HG02840 (cell line): Measurements from ENCODE around the gene RAD51.

Experiments used
- ATAC-seq: cut with Tn5 transposase; IDR thresholded peaks from one replicate; pipeline ENCODE4 v1.9.1; 2021; ENCODE audit warnings: mild to moderate bottlenecking, moderate library complexity, moderate number of reproducible peaks; ENCODE audit not compliant: unreplicated experiment, low FRiP score

Gene RAD51

DNA sequence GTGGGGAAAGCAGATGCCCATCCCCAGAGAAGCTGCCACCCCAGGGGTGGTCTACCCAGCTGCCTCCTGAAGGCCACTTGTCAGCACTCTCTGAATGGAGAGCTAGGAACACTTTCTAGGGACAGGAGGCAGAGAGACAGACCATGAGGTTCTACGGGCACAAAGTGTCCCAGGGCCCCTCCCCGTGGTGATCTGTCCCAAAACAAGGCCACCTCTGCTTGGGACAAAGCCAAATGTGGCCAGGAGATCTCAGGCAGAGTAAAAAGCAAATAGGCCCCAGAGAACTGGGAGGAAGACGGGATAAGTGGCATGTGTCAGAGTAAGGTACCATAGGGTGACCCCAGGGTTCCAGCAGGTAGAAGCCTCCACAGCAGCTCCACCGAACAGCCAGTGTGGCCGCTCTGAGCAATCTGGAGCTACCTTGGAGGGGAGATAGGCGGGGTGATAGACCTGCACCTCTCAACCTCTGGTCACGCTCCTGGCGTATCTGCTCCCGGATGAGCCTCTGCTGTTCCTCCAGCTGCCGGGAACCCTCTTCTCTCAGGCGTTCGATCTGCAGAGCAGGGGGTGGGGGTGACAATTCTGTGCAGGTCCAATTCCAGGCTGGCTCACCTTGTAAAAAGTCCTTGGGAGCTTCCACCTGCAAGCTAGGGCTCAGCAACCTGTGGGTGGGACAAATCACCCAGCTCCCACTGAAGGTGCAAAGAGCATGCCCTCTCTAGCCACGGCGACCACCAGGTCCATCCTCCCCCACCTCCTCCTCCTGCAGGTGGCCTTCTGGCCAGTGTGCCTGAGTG, 81.0 kb downstream of the RAD51 start:
- ATAC-seq, result no peak

DNA sequence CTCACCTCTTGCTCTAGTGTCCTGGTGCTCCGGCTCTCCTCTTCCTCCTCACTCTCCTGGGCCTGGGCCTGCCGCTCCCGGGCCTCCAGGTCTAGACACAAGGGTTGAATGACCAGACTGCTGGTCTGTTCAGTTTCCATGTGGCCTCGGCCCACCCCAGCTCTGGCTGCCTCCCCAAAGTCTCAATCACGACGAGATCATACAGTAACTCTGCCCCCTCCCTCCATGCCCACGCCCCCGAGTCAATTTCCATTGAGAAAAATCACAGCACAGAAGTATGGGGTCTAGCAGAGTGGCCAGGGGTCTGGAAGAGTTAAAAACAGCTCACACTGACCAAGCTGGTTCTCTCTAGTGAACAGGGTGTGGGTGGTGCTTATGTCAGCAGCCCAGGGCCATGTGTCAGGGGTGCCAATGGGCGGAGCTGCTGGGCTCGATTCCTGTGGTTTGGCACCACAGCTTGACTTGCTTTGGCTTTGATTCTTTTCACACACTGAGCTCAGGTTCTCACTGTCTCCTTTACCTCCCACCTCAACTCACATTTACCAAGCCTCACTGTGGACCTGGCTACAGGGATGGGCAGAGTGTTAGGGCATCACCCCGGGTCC, 81.7 kb downstream of the RAD51 start:
- ATAC-seq, result no peak
